CD4-positive, CD25-positive, alpha-beta regulatory T cell (primary cell): Measurements from ENCODE around the gene CCDC167. TPM values are rescaled to one million over a fixed set of nuclear protein-coding genes. Genes with fewer than 3 reads are reported as not detected.

Experiments used
- ATAC-seq, 2 donors: fragments of 150-1000 bp; cut with Tn5 transposase; one replicate each; pipeline ENCODE4 v1.10.0; 2021; ENCODE audit warnings: low read depth in 2 of 2, moderate number of reproducible peaks in 2 of 2, moderate library complexity in 1 of 2
- DNase-seq, 3 donors: peaks; one replicate each; pipeline versions ENCODE4 v3.0.0 to v3.0.0-alpha.2; 2012 to 2022; ENCODE audit warnings: mixed read lengths in 1 of 3
- H3K27ac ChIP-seq: one replicate; pipeline ENCODE4 v1.7.0; 2013; ENCODE audit warnings: mild to moderate bottlenecking, low read length; ENCODE audit not compliant: insufficient read depth, poor library complexity, severe bottlenecking
- H3K27me3 ChIP-seq: one replicate; pipeline ENCODE4 v1.7.0; 2013; ENCODE audit warnings: low read length; ENCODE audit not compliant: control insufficient read depth, insufficient read depth
- H3K36me3 ChIP-seq: one replicate; pipeline ENCODE4 v1.7.0; 2013; ENCODE audit warnings: mild to moderate bottlenecking, low read length, moderate library complexity; ENCODE audit not compliant: control insufficient read depth, insufficient read depth
- H3K4me1 ChIP-seq: 2 replicates; pipeline ENCODE4 v1.7.0; 2013; ENCODE audit warnings: mild to moderate bottlenecking, low read length; ENCODE audit not compliant: insufficient read depth, control insufficient read depth, poor library complexity, severe bottlenecking
- H3K4me3 ChIP-seq: one replicate; pipeline ENCODE4 v1.7.0; 2013; ENCODE audit warnings: low read depth, mild to moderate bottlenecking, low read length, moderate library complexity
- H3K9me3 ChIP-seq, 2 experiments: 1 replicate in 1 of 2; 2 replicates in 1 of 2; pipeline ENCODE4 v1.7.0; 2013; ENCODE audit warnings: low read length in 2 of 2, mild to moderate bottlenecking in 1 of 2, moderate library complexity in 1 of 2; ENCODE audit not compliant: control insufficient read depth in 2 of 2
- H3K27ac Mint-ChIP-seq, 3 donors: one replicate each; pipeline ENCODE4 v1.8.0; 2020 to 2022; ENCODE audit warnings: mild to moderate bottlenecking in 3 of 3, mixed read lengths in 3 of 3, moderate library complexity in 2 of 3
- H3K27me3 Mint-ChIP-seq: one replicate; pipeline ENCODE4 v1.8.0; 2022; ENCODE audit warnings: mild to moderate bottlenecking, mixed read lengths
- H3K36me3 Mint-ChIP-seq: one replicate; pipeline ENCODE4 v1.8.0; 2020; ENCODE audit warnings: mixed read lengths
- H3K4me1 Mint-ChIP-seq, 4 donors: one replicate each; pipeline ENCODE4 v1.8.0; 2020 to 2022; ENCODE audit warnings: mixed read lengths in 4 of 4, mild to moderate bottlenecking in 1 of 4
- H3K4me3 Mint-ChIP-seq, 4 donors: one replicate each; pipeline ENCODE4 v1.8.0; 2020 to 2022; ENCODE audit warnings: mild to moderate bottlenecking in 4 of 4, mixed read lengths in 4 of 4, moderate library complexity in 3 of 4
- H3K9me3 Mint-ChIP-seq, 7 donors: one replicate each; pipeline ENCODE4 v1.8.0; 2020 to 2022; ENCODE audit warnings: mixed read lengths in 7 of 7, mild to moderate bottlenecking in 3 of 7, moderate library complexity in 2 of 7
- polyA plus RNA-seq, 4 donors: library from polyadenylated mRNA; unstranded; fragments of 300-500 nt; fragmentation: Illumina TruSeq; gene quantifications; one replicate each; pipeline ENCODE4 v1.2.3, GENCODE V29; 2021
- total RNA-seq: library from RNA; stranded (reverse); gene quantifications from one replicate; pipeline ENCODE4 v1.2.3, GENCODE V29; 2022

The CCDC167 gene
- total and polyA plus RNA-seq, 5 donors from 2014 or later: 43.6 to 274 (median 205) TPM

- DNase-seq: no peak
- H3K27ac Mint-ChIP-seq: peak overlapping the region in 1 of 3 donors; percentile 79
- peak in 1 of 2 donors; percentile 36 for ATAC-seq
- H3K27me3 ChIP-seq: no peaks in the 10 kb centered on the region
- H3K36me3 ChIP-seq: peaks cover 26% of the 10 kb centered on the region
- peaks cover 11% of the 10 kb centered on the region for H3K36me3 Mint-ChIP-seq
- H3K4me1 Mint-ChIP-seq: peaks cover 4 to 14% (median 8%) of the 10 kb centered on the region in 4 donors
- no peaks in the 10 kb centered on the region for H3K4me1 ChIP-seq
- no peaks in the 10 kb centered on the region for H3K9me3 ChIP-seq
- no peak overlapping the region for H3K4me3 ChIP-seq
- no peaks in the 10 kb centered on the region for H3K27me3 Mint-ChIP-seq
- no peak overlapping the region for H3K27ac ChIP-seq
- H3K4me3 Mint-ChIP-seq: peak overlapping the region in 3 of 4 donors; percentile 67 to 82 (median 74)
- H3K9me3 Mint-ChIP-seq: no peaks in the 10 kb centered on the region
Observed at GRCh38 chr6:37535759-37536490, 36.2 kb upstream of the CCDC167 start.

- no peak overlapping the region for H3K4me3 ChIP-seq
- H3K9me3 Mint-ChIP-seq: no peaks in the 10 kb centered on the region
- no peak for ATAC-seq
- H3K27me3 Mint-ChIP-seq: no peaks in the 10 kb centered on the region
- no peaks in the 10 kb centered on the region for H3K9me3 ChIP-seq
- H3K36me3 Mint-ChIP-seq: peaks cover 11% of the 10 kb centered on the region
- DNase-seq: no peak
- peaks cover 4 to 14% (median 7%) of the 10 kb centered on the region in 4 donors for H3K4me1 Mint-ChIP-seq
- H3K27ac Mint-ChIP-seq: no peak overlapping the region
- peaks cover 29% of the 10 kb centered on the region for H3K36me3 ChIP-seq
- no peaks in the 10 kb centered on the region for H3K4me1 ChIP-seq
- H3K27me3 ChIP-seq: no peaks in the 10 kb centered on the region
- peak overlapping the region in 2 of 4 donors; percentile 74 to 82 for H3K4me3 Mint-ChIP-seq
- no peak overlapping the region for H3K27ac ChIP-seq
Observed at GRCh38 chr6:37535428-37535758, 35.7 kb upstream of the CCDC167 start.

- H3K27me3 ChIP-seq: no peaks in the 10 kb centered on the region
Observed at GRCh38 chr6:37534893-37535292, 35.2 kb upstream of the CCDC167 start.

GRCh38 chr6:37532122-37532521 lies 32.4 kb upstream of the CCDC167 start:
- Histone ChIP-seq H3K27ac (no peak overlapping the region), H3K27me3 (no peaks in the 10 kb centered on the region), H3K9me3 (no peaks in the 10 kb centered on the region), H3K4me1 (no peaks in the 10 kb centered on the region), H3K4me3 (no peak overlapping the region), H3K36me3 (peaks cover 31% of the 10 kb centered on the region)
- Mint-ChIP-seq H3K4me1 (peaks cover 0 to 14% (median 3%) of the 10 kb centered on the region in 4 donors), H3K9me3 (no peaks in the 10 kb centered on the region), H3K27me3 (no peaks in the 10 kb centered on the region), H3K36me3 (peaks cover 18% of the 10 kb centered on the region), H3K4me3 (no peak overlapping the region), H3K27ac (peak overlapping the region in 2 of 3 donors; percentile 56 to 65)
- ATAC-seq (no peak), DNase-seq (no peak)

More at GRCh38 chr6:37534893-37535292, 35.2 kb upstream of the CCDC167 start:
- no peak overlapping the region for H3K27ac ChIP-seq
- no peak for ATAC-seq
- no peaks in the 10 kb centered on the region for H3K4me1 ChIP-seq
- Mint-ChIP-seq H3K4me1 (peaks cover 1 to 14% (median 3%) of the 10 kb centered on the region in 4 donors), H3K9me3 (no peaks in the 10 kb centered on the region), H3K4me3 (no peak overlapping the region), H3K27me3 (no peaks in the 10 kb centered on the region), H3K27ac (no peak overlapping the region), H3K36me3 (peaks cover 14% of the 10 kb centered on the region)
- H3K4me3 ChIP-seq: no peak overlapping the region
- H3K36me3 ChIP-seq: peaks cover 31% of the 10 kb centered on the region
- H3K9me3 ChIP-seq: no peaks in the 10 kb centered on the region
- DNase-seq: no peak

GRCh38 chr6:37531437-37532036 lies 31.8 kb upstream of the CCDC167 start:
- ATAC-seq (no peak), DNase-seq (no peak)
- Histone ChIP-seq H3K4me1 (no peaks in the 10 kb centered on the region), H3K9me3 (no peaks in the 10 kb centered on the region), H3K27me3 (no peaks in the 10 kb centered on the region), H3K27ac (no peak overlapping the region), H3K4me3 (no peak overlapping the region), H3K36me3 (peaks cover 31% of the 10 kb centered on the region)
- H3K4me1 Mint-ChIP-seq: peaks cover 0 to 19% (median 5%) of the 10 kb centered on the region in 4 donors
- no peak overlapping the region for H3K4me3 Mint-ChIP-seq
- no peaks in the 10 kb centered on the region for H3K27me3 Mint-ChIP-seq
- H3K36me3 Mint-ChIP-seq: peaks cover 22% of the 10 kb centered on the region
- peak overlapping the region in 1 of 3 donors; percentile 65 for H3K27ac Mint-ChIP-seq
- no peaks in the 10 kb centered on the region for H3K9me3 Mint-ChIP-seq

- Histone ChIP-seq H3K36me3 (peaks cover 29% of the 10 kb centered on the region), H3K9me3 (no peaks in the 10 kb centered on the region), H3K27me3 (no peaks in the 10 kb centered on the region), H3K4me3 (no peak overlapping the region), H3K4me1 (no peaks in the 10 kb centered on the region), H3K27ac (no peak overlapping the region)
- no peak for ATAC-seq
- H3K9me3 Mint-ChIP-seq: no peaks in the 10 kb centered on the region
- H3K4me3 Mint-ChIP-seq: no peak overlapping the region
- H3K27ac Mint-ChIP-seq: peak overlapping the region in 1 of 3 donors; percentile 23
- DNase-seq: no peak
- peaks cover 22% of the 10 kb centered on the region for H3K36me3 Mint-ChIP-seq
- no peaks in the 10 kb centered on the region for H3K27me3 Mint-ChIP-seq
- peaks cover 0 to 22% (median 7%) of the 10 kb centered on the region in 4 donors for H3K4me1 Mint-ChIP-seq
Observed at GRCh38 chr6:37531026-37531425, 31.3 kb upstream of the CCDC167 start.

- Mint-ChIP-seq H3K4me3 (no peak overlapping the region), H3K4me1 (peaks cover 0 to 27% (median 9%) of the 10 kb centered on the region in 4 donors), H3K27ac (peak overlapping the region in 1 of 3 donors; percentile 78), H3K36me3 (peaks cover 26% of the 10 kb centered on the region), H3K9me3 (no peaks in the 10 kb centered on the region), H3K27me3 (no peaks in the 10 kb centered on the region)
- DNase-seq: no peak
- no peak overlapping the region for H3K27ac ChIP-seq
- H3K9me3 ChIP-seq: no peaks in the 10 kb centered on the region
- no peaks in the 10 kb centered on the region for H3K4me1 ChIP-seq
- ATAC-seq: no peak
- peaks cover 24% of the 10 kb centered on the region for H3K36me3 ChIP-seq
- H3K27me3 ChIP-seq: no peaks in the 10 kb centered on the region
- no peak overlapping the region for H3K4me3 ChIP-seq
Observed at GRCh38 chr6:37530297-37530696, 30.6 kb upstream of the CCDC167 start.
